CD4-positive, alpha-beta T cell treated with Interleukin-1 beta for 1 hour (primary cell): ENCODE measurements around the gene TENT4B.
"Not testable (repeated sequence)": the region's sequence is repeated elsewhere in the genome, so short reads cannot be mapped to it uniquely, and the experiment has no call there.

Experiments
- DNase-seq, 2 donors: peaks; one replicate each; pipeline ENCODE4 v3.0.0-alpha.2; 2020 to 2022

TENT4B gene

GRCh38 chr16:50238314-50238713 is 85.2 kb downstream of the TENT4B start:
- DNase-seq: no peak

DNA sequence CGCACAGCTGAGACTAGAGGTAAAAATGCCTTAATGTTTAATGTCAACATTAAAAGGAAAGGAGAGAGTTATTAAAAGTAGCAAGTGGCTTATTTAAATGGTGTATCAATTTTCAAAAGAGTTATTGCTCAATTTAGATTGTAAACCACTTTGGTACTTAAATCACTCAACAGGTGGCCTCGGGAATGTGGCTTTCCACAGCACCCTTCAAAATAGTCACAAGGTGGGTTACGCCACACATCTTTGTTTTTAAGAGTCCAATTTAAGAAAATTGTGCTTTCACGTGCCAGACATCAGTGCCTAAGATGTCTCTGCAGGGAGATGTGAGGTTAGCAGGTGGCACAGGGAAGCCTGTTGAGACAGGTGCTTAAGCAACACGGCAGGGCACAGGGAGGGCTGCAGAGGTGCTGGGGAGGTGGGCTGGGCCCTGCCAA is 85.8 kb downstream of the TENT4B start:
- DNase-seq: no peak

- DNase-seq: not testable (repeated sequence)
These were observed 89.9 kb downstream of the TENT4B start for GRCh38 chr16:50243024-50243423.

- DNase-seq: no peak
These were observed 91.0 kb downstream of the TENT4B start for GRCh38 chr16:50244140-50244503.

- DNase-seq: no peak
These were observed 91.7 kb downstream of the TENT4B start for GRCh38 chr16:50244504-50245416.

GRCh38 chr16:50245417-50246298 is 92.6 kb downstream of the TENT4B start:
- peak; percentile 46 for DNase-seq

DNA sequence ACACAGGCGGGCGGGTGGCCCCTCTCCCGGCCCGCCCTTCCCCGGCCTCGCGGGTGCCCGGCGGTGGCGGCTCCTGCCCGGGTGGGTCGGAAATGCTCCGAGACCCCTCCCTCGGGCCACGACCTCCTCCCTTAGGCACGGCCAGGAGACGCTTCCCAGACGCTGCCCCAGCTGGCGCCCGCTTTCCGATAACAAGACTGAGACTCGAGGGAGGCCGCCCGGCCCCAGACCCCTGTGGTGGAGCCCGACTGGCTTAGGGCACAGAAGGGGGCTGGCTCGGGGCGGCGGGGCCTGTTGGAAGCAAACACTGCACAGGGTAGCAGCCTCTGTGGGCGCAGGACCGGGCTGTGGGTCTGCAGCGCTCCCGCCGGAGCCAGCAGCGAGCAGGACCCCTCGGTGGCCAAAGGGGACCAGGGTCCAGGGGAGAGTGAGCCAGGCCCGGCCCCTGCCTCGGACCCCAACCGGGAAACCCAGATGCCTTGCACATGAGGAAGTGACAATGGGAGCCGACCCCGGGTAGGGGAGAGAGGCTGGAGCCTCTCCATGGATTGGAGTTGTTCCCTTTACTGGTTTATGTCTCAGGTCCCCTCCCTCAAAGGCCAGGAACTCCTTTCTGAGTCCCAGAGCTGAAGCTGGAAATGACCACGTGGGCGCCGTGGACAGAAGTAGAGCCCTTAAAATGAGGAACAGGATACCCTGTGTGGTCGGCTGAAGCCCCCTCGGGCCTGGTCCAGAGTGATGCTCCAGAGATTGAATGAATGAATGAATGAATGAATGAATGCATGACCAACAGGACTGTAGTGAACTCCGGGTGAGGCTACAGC is 93.4 kb downstream of the TENT4B start:
- DNase-seq: no peak

GRCh38 chr16:50247123-50247905 is 94.2 kb downstream of the TENT4B start:
- DNase-seq: no peak

DNA sequence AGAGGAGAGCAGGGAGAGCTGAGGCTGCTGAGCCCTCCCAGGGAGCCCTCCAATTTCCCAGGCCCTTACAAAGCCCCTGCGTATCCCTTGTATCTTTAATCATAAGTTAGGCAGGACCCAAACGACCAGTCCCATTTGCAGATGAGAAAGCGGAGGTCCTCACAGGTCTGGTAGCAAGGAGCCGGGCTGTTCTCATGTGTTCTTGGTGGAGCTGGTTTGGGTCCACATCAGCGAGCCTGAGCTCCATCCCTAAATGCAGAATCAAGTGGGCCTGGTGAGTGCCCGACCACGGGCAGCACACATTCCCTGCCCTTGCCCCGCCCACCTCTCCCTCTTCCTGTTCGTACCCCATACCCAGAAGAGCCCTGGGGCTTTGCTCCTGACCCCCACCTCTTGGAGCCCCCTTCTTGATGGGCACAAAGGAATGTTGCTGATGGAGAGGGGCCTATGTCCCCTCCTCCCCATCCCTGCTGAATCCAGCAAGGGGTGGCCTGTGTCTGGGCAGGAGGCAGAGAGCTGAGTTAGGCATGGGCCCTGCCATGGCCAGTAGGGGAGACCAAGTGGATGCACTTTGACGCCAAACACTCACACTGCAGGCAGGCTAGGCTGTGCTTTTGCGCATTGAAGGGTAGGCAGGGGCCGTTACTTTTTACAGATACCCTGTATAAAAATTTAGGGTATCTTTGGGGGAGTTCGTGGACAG is 95.0 kb downstream of the TENT4B start:
- DNase-seq: no peak

DNA sequence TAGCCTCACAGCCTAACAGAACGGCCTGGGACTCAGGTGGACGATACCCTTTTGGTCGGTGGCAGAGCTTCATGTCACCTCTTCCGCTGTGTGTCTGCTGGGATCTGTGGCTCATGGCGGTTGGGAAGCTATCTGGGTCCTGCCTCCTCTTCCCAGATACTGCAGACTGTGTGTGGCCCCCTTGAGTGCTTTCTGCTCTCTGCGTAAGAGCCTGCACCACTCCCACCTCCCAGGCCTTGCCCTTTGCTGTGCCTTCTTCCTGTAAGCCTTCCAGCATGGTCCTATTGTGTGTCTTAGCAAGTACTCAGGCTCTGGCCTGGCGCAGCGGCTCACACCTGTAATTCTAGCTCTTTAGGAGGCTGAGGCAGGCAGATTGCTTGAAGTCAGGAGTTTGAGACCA is 95.7 kb downstream of the TENT4B start:
- DNase-seq: no peak

DNA sequence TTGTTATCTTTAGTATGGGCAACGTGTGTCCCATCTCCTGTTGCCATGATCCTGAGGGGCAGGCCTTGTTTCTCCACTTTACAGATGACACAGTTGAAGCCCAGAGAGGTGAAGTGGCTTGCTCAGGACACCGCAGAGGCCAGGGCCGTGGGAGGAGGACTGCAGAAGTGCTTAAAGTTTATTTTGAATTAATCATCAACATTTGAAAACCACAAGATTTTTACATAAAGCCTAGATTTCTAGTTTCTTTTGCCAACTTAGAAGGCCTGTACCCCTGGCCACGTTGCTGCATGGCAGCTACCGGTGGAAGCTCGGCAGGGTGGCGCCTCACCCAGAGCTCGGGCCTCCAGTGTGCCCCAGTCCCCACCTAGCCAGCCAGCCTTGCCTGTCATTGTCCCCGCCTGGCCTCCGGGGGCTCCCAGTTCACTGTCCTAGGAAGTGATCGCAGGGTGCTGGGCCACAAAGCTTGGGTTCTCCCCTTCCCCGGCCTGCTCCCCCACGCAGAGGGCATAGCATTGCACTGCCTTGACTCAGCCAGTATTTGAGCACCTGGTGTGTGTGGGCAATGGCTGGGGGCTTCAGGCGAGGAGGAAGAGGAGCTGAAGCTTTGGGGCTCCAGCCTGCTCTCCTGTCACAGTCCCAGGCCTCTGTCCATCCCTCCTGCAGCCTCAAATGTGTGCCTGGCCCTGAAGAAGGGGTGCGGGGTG is 98.4 kb downstream of the TENT4B start:
- DNase-seq: no peak

DNA sequence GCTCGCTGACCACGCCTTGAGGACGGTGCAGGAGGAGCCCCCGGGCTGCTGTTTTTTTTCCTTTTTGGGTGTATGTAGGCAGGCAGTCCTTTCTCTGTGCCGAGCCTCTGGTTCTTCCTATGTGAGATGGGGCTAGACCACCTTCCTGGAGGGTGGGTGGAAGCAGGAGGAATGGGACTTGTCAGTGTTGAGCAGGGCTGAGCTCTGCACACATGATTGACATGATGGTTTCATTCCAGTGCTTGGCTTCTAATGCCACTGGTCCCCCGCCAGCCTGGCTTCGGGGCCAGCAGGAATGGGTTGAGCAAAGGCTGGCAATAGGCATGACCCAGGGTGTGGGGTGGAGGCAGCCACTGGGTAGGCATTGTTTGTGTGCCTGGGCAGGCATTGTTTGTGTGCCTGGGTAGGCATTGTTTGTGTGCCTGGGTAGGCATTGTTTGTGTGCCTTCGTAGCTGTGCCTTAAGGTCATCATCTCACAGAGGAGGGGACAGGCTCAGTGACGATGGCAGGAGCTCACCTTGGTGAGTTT is 99.0 kb downstream of the TENT4B start:
- DNase-seq: no peak

- no peak for DNase-seq
These were observed 99.9 kb downstream of the TENT4B start for GRCh38 chr16:50252874-50253513.

DNA sequence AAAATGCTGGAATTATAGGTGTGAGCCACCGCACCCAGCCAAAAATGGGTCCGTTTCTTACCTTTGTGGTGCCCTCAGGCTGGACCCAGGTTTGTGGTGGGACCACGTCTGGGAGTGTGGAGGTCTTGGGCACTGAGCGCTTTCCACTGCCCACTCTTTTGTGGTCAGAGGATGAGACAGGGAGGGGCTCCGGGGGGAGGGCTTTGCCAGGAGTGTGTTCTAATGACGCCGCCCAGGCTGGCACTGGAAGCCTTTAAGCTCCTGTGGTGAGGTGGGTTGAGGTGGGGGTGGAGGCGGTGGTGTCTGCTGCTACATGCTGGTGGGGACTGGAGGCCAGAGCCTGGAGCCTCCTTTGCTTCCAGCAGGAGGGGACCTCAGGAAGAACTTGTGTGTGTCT is 100.4 kb downstream of the TENT4B start:
- DNase-seq: no peak

DNA sequence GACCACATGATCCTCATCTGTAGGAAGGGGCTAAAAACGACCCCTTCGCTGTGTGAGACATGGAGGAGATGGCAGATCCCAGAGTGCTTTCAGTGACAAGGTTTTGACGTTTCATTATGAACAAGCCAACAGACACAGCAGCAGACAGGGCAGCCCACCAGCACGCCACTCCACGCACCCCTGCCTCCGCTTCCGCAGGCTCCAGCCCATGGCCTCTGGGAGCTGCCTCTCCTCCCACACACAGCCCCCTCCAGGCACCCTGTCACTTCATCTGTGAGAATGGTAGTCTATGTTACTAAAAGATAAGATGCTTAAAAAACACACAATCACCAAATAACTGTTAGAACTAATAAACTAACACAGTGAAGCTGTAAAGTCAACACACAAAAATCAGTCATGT is 101.0 kb downstream of the TENT4B start:
- no peak for DNase-seq

- DNase-seq: no peak
These were observed 102.4 kb downstream of the TENT4B start for GRCh38 chr16:50255538-50255937.

GRCh38 chr16:50256604-50257003 is 103.5 kb downstream of the TENT4B start:
- DNase-seq: no peak

- DNase-seq: no peak
These were observed 104.8 kb downstream of the TENT4B start for GRCh38 chr16:50257876-50258275.

GRCh38 chr16:50259334-50260205 is 106.5 kb downstream of the TENT4B start:
- no peak for DNase-seq
